HepG2 (cell line): ENCODE measurements around the gene WDR48. TPM values are rescaled to one million over a fixed set of nuclear protein-coding genes. Genes with fewer than 3 reads are reported as not detected.

Experiments
- ATAC-seq: fragments of 200-7000 bp; cut with Tn5 transposase; 3 replicates; pipeline ENCODE4 v1.9.1; 2020; ENCODE audit warnings: mild to moderate bottlenecking, moderate library complexity
- BruUV-seq: library from RNA; stranded (reverse); fragments of 400-500 nt; replicated peaks from 2 replicates; lab custom pipeline; 2021; lab: Mats Ljungman, UMichigan
- CTCF ChIA-PET: fragments of 300-600 bp; formaldehyde crosslinking; extraction: SDS; loops from one replicate; lab custom pipeline; 2021; ENCODE audit warnings: low total read pairs, inconsistent platforms, low intra/inter-chr PET ratio; lab: Yijun Ruan, JAX
- POLR2A ChIA-PET: fragments of 350-600 bp; sonication (Branson Sonifier 250); formaldehyde crosslinking; loops from one replicate; lab custom pipeline; 2020; ENCODE audit warnings: antibody characterized with exemption, inconsistent platforms; lab: Yijun Ruan, JAX
- DNase-seq: peaks from one replicate; pipeline ENCODE4 v3.0.0-alpha.2; 2015; ENCODE audit warnings: low spot score
- FAIRE-seq: peaks from 3 replicates; lab custom pipeline; 2011; peaks lifted over from hg19 to GRCh38; lab: Jason Lieb, UNC
- H2AFZ ChIP-seq: one replicate; pipeline ENCODE4 v1.6.1; 2011; ENCODE audit warnings: low read length, inconsistent platforms
- H3K27ac ChIP-seq: fragments of 300-600 bp; 3 replicates; pipeline ENCODE4 v1.8.0; 2011; ENCODE audit warnings: mixed run types, mild to moderate bottlenecking, mixed read lengths, low read length, inconsistent platforms; ENCODE audit not compliant: insufficient read depth; ENCODE audit errors: extremely low read length
- H3K27me3 ChIP-seq, 2 experiments: fragments of 200-600 bp in 1 of 2; 2 replicates in 1 of 2; 3 replicates in 1 of 2; pipeline versions ENCODE4 v1.6.0 to v1.8.0; 2011; ENCODE audit warnings: low read length in 2 of 2, mild to moderate bottlenecking in 2 of 2, moderate library complexity in 2 of 2, inconsistent platforms in 1 of 2; ENCODE audit not compliant: insufficient read depth in 2 of 2, control insufficient read depth in 1 of 2
- H3K36me3 ChIP-seq, 2 experiments: fragments of 200-600 bp in 1 of 2; replicated peaks in 1 of 2; 2 replicates in 1 of 2; 3 replicates in 1 of 2; pipeline versions ENCODE4 v1.5.1 to v1.8.0; 2011; ENCODE audit warnings: low read length in 2 of 2, inconsistent platforms in 1 of 2; ENCODE audit not compliant: insufficient read depth in 2 of 2, control insufficient read depth in 1 of 2
- H3K4me1 ChIP-seq: 2 replicates; pipeline ENCODE4 v1.5.1; 2012; ENCODE audit warnings: low read length, inconsistent platforms; ENCODE audit not compliant: insufficient read depth
- H3K4me2 ChIP-seq: 2 replicates; pipeline ENCODE4 v1.6.0; 2011; ENCODE audit warnings: low read depth, low read length, inconsistent platforms
- H3K4me3 ChIP-seq, 3 experiments: fragments of 200-600 bp in 1 of 3; sonication (generic), shearing (Covaris generic) in 1 of 3; replicated peaks in 1 of 3; 2 replicates each; pipeline ENCODE4 v1.5.1; 2011 to 2016; ENCODE audit warnings: low read length in 3 of 3, inconsistent platforms in 2 of 3, low read depth in 2 of 3, mild to moderate bottlenecking in 2 of 3, control low read depth in 1 of 3, mixed read lengths in 1 of 3; ENCODE audit not compliant: insufficient read depth in 1 of 3
- H3K79me2 ChIP-seq: one replicate; pipeline ENCODE4 v1.6.1; 2011; ENCODE audit warnings: low read length, inconsistent platforms; ENCODE audit not compliant: insufficient read depth
- H3K9ac ChIP-seq: 2 replicates; pipeline ENCODE4 v1.6.0; 2011; ENCODE audit warnings: mild to moderate bottlenecking, low read depth, low read length, inconsistent platforms; ENCODE audit not compliant: insufficient read depth
- H3K9me3 ChIP-seq: 2 replicates; pipeline ENCODE4 v1.5.1; 2012; ENCODE audit warnings: mild to moderate bottlenecking, low read length
- H4K20me1 ChIP-seq: 2 replicates; pipeline ENCODE4 v1.6.0; 2011; ENCODE audit warnings: inconsistent platforms, mild to moderate bottlenecking, low read length, moderate library complexity; ENCODE audit not compliant: insufficient read depth
- EED ChIP-seq: sonication (generic); formaldehyde crosslinking; IDR thresholded peaks from 2 replicates; pipeline ENCODE4 v1.5.0; 2020; ENCODE audit warnings: mild to moderate bottlenecking, missing genetic modification reagents
- FOXA3 ChIP-seq: IDR thresholded peaks from 2 replicates; pipeline ENCODE4 v1.6.1; 2016; ENCODE audit warnings: missing genetic modification reagents, missing compliant biosample characterization
- MIER2 ChIP-seq: IDR thresholded peaks from 2 replicates; pipeline ENCODE4 v1.6.1; 2016; ENCODE audit warnings: missing biosample characterization, missing genetic modification reagents
- ZBTB40 ChIP-seq, 2 experiments: fragments of 450-650 bp in 1 of 2; sonication (generic) in 1 of 2; formaldehyde crosslinking in 1 of 2; IDR thresholded peaks; 2 replicates each; pipeline versions ENCODE4 v1.6.1 to v1.8.0; 2016 to 2022; ENCODE audit warnings: antibody characterized with exemption in 1 of 2, mild to moderate bottlenecking in 1 of 2, missing genetic modification reagents in 1 of 2
- ZFP36L2 ChIP-seq: sonication (generic); formaldehyde crosslinking; IDR thresholded peaks from 2 replicates; pipeline ENCODE4 v1.4.0; 2020; ENCODE audit warnings: missing genetic modification reagents
- ZNF256 ChIP-seq: sonication (generic); formaldehyde crosslinking; conservative IDR thresholded peaks from 2 replicates; pipeline ENCODE4 v1.4.0; 2020; ENCODE audit warnings: missing genetic modification reagents
- ZNF44 ChIP-seq: sonication (generic); formaldehyde crosslinking; IDR thresholded peaks from 2 replicates; pipeline ENCODE4 v1.5.1; 2020; ENCODE audit warnings: mild to moderate bottlenecking, missing genetic modification reagents
- ZNF484 ChIP-seq: sonication (generic); formaldehyde crosslinking; IDR thresholded peaks from 2 replicates; pipeline ENCODE4 v1.5.1; 2020; ENCODE audit warnings: mild to moderate bottlenecking, low read depth, missing genetic modification reagents, borderline replicate concordance
- ZNF710 ChIP-seq: sonication (generic); formaldehyde crosslinking; IDR thresholded peaks from 2 replicates; pipeline ENCODE4 v1.5.0; 2020; ENCODE audit warnings: mild to moderate bottlenecking, missing genetic modification reagents, borderline replicate concordance
- ZNF891 ChIP-seq: sonication (generic); formaldehyde crosslinking; IDR thresholded peaks from 2 replicates; pipeline ENCODE4 v1.5.0; 2020; ENCODE audit warnings: mild to moderate bottlenecking, missing genetic modification reagents
- ZSCAN20 ChIP-seq: sonication (generic); formaldehyde crosslinking; IDR thresholded peaks from 2 replicates; pipeline ENCODE4 v1.4.0; 2020; ENCODE audit warnings: missing genetic modification reagents, mild to moderate bottlenecking, borderline replicate concordance
- WGBS: methylation state at CpG from one replicate; pipeline ENCODE4 v1.1.6; 2017; ENCODE audit warnings: low lambda C conversion rate; 5-methylcytosine and 5-hydroxymethylcytosine counted together
- in situ Hi-C: cut with HindIII; loops from 2 replicates; pipeline ENCODE4 v1.10.0; 2017; ENCODE audit warnings: low pct_unique_long_range_greater_than_20kb; ENCODE audit not compliant: extremely low pct_ligation_motif_present
- intact Hi-C: fragments of 100-400 bp; cut with micrococcal nuclease; formaldehyde crosslinking; loops from one replicate; pipeline ENCODE4 v1.10.0; 2022; ENCODE audit not compliant: unreplicated experiment
- polyA plus RNA-seq, 8 experiments: library from polyadenylated mRNA; depleted of rRNA in 3 of 8; stranded (reverse) in 7 of 8; unstranded in 1 of 8; fragments of >200 nt; fragmentation: Illumina TruSeq in 4 of 8; extraction: Trizol in 4 of 8; gene quantifications; 2 replicates each; pipeline versions ENCODE4 v1.2.1 to v1.2.3, GENCODE V29; 2011 to 2016; ENCODE audit warnings: low read depth in 4 of 8, missing spikeins in 1 of 8, mixed read lengths in 1 of 8; ENCODE audit not compliant: insufficient read depth in 1 of 8
- total RNA-seq, 5 experiments: library from RNA; depleted of rRNA; stranded (reverse); fragments of >200 nt; fragmentation: Illumina TruSeq; extraction: Trizol; gene quantifications; 2 replicates each; pipeline ENCODE4 v1.2.3, GENCODE V29; 2016; ENCODE audit warnings: low read depth in 1 of 5

WDR48 gene
- total and polyA plus RNA-seq, 2 of the 13 experiments (the other 11 are each of a cell fraction or from before 2014, with no cell fraction given) = 29.2 to 31.2 TPM

GRCh38 chr3:39109086-39109485 lies 57.3 kb downstream of the WDR48 start:
- H4K20me1 ChIP-seq = no peaks in the 10 kb centered on the region
- H3K4me1 ChIP-seq = peaks cover 37% of the 10 kb centered on the region
- H3K4me3 ChIP-seq = no peak overlapping the region
- no peak overlapping the region for H3K9ac ChIP-seq
- intact Hi-C loops = loop anchor here (5.0 kb wide), 1 partner anchor 178 kb away; no protein-coding TSS in a partner anchor
- ATAC-seq = no peak
- no peak overlapping the region for H3K4me2 ChIP-seq
- no peaks in the 10 kb centered on the region for H3K36me3 ChIP-seq
- in situ Hi-C loops = no loop called here
- no peak for DNase-seq
- no peaks in the 10 kb centered on the region; a peak in 1 of 5 replicates for H3K27me3 ChIP-seq
- BruUV-seq = no TSS peak
- no peak for FAIRE-seq
- TF ChIP-seq EED (CRISPR knock-in tag) = no peak
- TF ChIP-seq ZNF710 (CRISPR knock-in tag) = no peak
- TF ChIP-seq MIER2 = no peak
- no peak for TF ChIP-seq ZBTB40 (IDR thresholded peaks at IDR 0.05)
- TF ChIP-seq ZBTB40 (CRISPR knock-in tag; IDR thresholded peaks at IDR 0.05) = no peak
- TF ChIP-seq ZSCAN20 = no peak
- no peak for TF ChIP-seq ZNF256 (CRISPR knock-in tag)
- TF ChIP-seq ZNF484 (CRISPR knock-in tag) = no peak
- TF ChIP-seq ZFP36L2 (CRISPR knock-in tag) = no peak
- no peak for TF ChIP-seq FOXA3 (CRISPR knock-in tag)
- TF ChIP-seq ZNF891 (CRISPR knock-in tag) = no peak
- TF ChIP-seq ZNF44 (CRISPR knock-in tag) = no peak
- H2AFZ ChIP-seq = no peak overlapping the region
- CTCF ChIA-PET = no interaction called here
- H3K79me2 ChIP-seq = peaks cover 19% of the 10 kb centered on the region
- no peak overlapping the region for H3K27ac ChIP-seq
- no peaks in the 10 kb centered on the region for H3K9me3 ChIP-seq
- 63% methylated on average over 5 of the region's 5 CpGs for WGBS
- POLR2A ChIA-PET = no interaction called here
